Peyer's patch (tissue), 4 donors: ENCODE results near the gene ANKRD36.
"Not testable (repeated sequence)": the region's sequence is repeated elsewhere in the genome, so short reads cannot be mapped to it uniquely, and the experiment has no call there.

ENCODE experiments used
- CTCF ChIP-seq, 6 experiments: fragments of 450-650 bp in 4 of 6; fragments of 200-600 bp in 2 of 6; sonication (generic) in 1 of 6; IDR thresholded peaks; one replicate each; pipeline ENCODE4 v1.5.1; 2017 to 2019; ENCODE audit warnings: antibody characterized with exemption in 6 of 6, mild to moderate bottlenecking in 3 of 6, moderate library complexity in 1 of 6
- POLR2A ChIP-seq, 2 donors: fragments of 450-650 bp; IDR thresholded peaks; one replicate each; pipeline ENCODE4 v1.5.1; 2017; ENCODE audit warnings: antibody characterized with exemption in 2 of 2, mild to moderate bottlenecking in 2 of 2, moderate library complexity in 2 of 2

GRCh38 chr2:97167938-97168337 lies 55.0 kb downstream of the ANKRD36 start:
- TF ChIP-seq CTCF, POLR2A (IDR thresholded peaks at IDR 0.05): not testable (repeated sequence)
